NCI-H82 treated with DMSO at 0.1 percent for 48 hours (cell line): Measurements from ENCODE around the gene COQ10A.

ENCODE experiments used
- DNase-seq: peaks from one replicate; lab custom pipeline; 2025; ENCODE audit not compliant: unreplicated experiment; lab: John Stamatoyannopoulos, UW

The COQ10A gene

GRCh38 chr12:56266693-56267442 lies at the start of gene COQ10A:
Gene COQ10A, plus strand, starts transcription at chr12:56266942. Its CDS starts 177 bp downstream, at chr12:56267119.
- peak; percentile 84 for DNase-seq

GRCh38 chr12:56219840-56220239 lies 46.9 kb upstream of the COQ10A start:
- DNase-seq: no peak

GRCh38 chr12:56220611-56221231 lies 46.0 kb upstream of the COQ10A start:
- no peak for DNase-seq

- DNase-seq: no peak
Observed at GRCh38 chr12:56221232-56221756, 45.4 kb upstream of the COQ10A start.

GRCh38 chr12:56221757-56222530 lies 44.8 kb upstream of the COQ10A start, which contains the start of gene RNF41:
Gene RNF41, minus strand, starts transcription at chr12:56221922. Its CDS starts 7,875 bp downstream, at chr12:56214047.
- peak; percentile 93 for DNase-seq

- DNase-seq: peak; percentile 62
Observed at GRCh38 chr12:56222531-56222895, 44.2 kb upstream of the COQ10A start.

GRCh38 chr12:56223571-56224101 lies 43.1 kb upstream of the COQ10A start:
- DNase-seq: no peak

GRCh38 chr12:56224102-56224701 lies 42.5 kb upstream of the COQ10A start, which contains the start of gene NABP2:
Gene NABP2, plus strand, starts transcription at chr12:56224342. Its CDS starts 515 bp downstream, at chr12:56224857.
- DNase-seq: peak; percentile 95

GRCh38 chr12:56224954-56225353 lies 41.8 kb upstream of the COQ10A start:
- DNase-seq: no peak

- DNase-seq: no peak
Observed at GRCh38 chr12:56229082-56229481, 37.7 kb upstream of the COQ10A start.

GRCh38 chr12:56229916-56230431 lies 36.8 kb upstream of the COQ10A start, which contains the start of gene SLC39A5:
Gene SLC39A5, plus strand, starts transcription at chr12:56230051. Its CDS starts 1,224 bp downstream, at chr12:56231275.
- DNase-seq: no peak

- DNase-seq: no peak
Observed at GRCh38 chr12:56230432-56231183, 36.1 kb upstream of the COQ10A start.

- no peak for DNase-seq
Observed at GRCh38 chr12:56231184-56231582, 35.6 kb upstream of the COQ10A start.

GRCh38 chr12:56234746-56235436 lies 31.9 kb upstream of the COQ10A start:
- no peak for DNase-seq

- no peak for DNase-seq
Observed at GRCh38 chr12:56236091-56236490, 30.7 kb upstream of the COQ10A start.

GRCh38 chr12:56236985-56237384 lies 29.8 kb upstream of the COQ10A start:
- no peak for DNase-seq

GRCh38 chr12:56237552-56237951 lies 29.2 kb upstream of the COQ10A start:
- no peak for DNase-seq

GRCh38 chr12:56241424-56242303 lies 25.1 kb upstream of the COQ10A start:
- no peak for DNase-seq
